Measurements from ENCODE around the gene CA5B. TPM values are rescaled to one million over a fixed set of nuclear protein-coding genes. Genes with fewer than 3 reads are reported as not detected.

Gene CA5B
- total and polyA plus RNA-seq, 4 donors: 3.0 to 46.4 (median 19.7) TPM

DNA sequence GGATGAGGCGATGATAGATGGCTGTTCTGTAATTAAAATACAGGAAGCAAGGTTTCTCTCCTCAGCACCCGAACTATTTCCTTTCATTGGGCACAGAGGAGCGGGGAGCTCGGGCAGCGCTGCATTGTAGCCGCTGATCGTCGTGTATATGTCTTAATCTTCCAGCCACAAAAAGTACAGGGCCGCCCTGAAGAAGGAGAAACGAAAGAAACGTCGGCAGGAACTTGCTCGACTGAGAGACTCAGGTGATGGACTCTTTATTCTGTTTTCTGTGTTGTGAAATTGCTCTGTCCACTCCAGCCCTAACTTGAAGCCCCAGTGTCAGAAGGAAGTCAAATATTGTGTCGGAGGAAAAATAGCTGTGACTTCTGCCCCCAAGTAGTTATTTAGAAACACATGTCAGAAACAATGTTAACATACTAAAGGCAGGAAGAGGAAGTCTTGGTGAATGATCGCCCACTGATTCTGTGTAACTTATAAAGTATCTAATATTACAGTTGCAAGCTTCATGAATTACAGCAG is 52.8 kb downstream of the CA5B start:
- H3K4me3 ChIP-seq (ENCODE audit: low read length in 2 of 2): peak overlapping the region; percentile 40 to 70
- ATAC-seq (ENCODE audit: low FRiP score): peak; percentile 50
- intact Hi-C loops (cut with DNase I): loop anchor here (5.0 kb wide), 3 partner anchors 61 to 114 kb away; partner anchors contain the start of gene AP1S2 (in 1 of the 2)
- no peaks in the 10 kb centered on the region for H3K4me1 ChIP-seq (ENCODE audit: control insufficient read depth in 1 of 2, insufficient read depth in 2 of 2, low read length in 2 of 2)
- no peak for DNase-seq
- no peaks in the 10 kb centered on the region for H3K9me3 ChIP-seq (ENCODE audit: control insufficient read depth, low read length)
- peak overlapping the region in 1 of 2 donors; percentile 49 for H3K27ac ChIP-seq (ENCODE audit: low read depth in 1 of 2, low read length in 2 of 2)
- 1% methylated on average over 15 of the region's 15 CpGs for WGBS, 2 donors
- no peaks in the 10 kb centered on the region for H3K36me3 ChIP-seq (ENCODE audit: control insufficient read depth in 1 of 2, insufficient read depth in 2 of 2, low read length in 1 of 2)
- H3K27me3 ChIP-seq (ENCODE audit: control insufficient read depth in 1 of 2, insufficient read depth in 2 of 2, low read length in 1 of 2): no peaks in the 10 kb centered on the region

DNA sequence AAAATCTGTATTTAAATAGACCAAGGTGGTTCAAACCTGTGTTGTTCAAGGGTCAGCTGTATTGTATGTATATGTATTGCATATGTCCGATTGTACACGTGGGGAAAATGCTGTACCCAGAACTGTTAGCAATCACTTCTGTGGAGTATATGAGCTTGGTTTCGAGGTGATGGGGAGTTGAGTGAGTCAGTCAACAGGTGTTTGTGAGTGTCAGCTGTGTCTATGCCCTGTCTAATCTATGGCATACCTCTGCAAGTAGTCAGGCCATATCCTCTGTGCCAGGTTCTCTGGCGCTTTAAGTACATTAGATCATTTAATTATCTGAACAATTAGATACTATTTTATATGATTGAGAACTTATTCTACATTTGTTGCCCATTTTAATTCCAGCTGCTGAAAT is 59.6 kb downstream of the CA5B start:
- no peaks in the 10 kb centered on the region for H3K4me1 ChIP-seq (ENCODE audit: control insufficient read depth in 1 of 2, insufficient read depth in 2 of 2, low read length in 2 of 2)
- no peak for ATAC-seq (ENCODE audit: low FRiP score)
- intact Hi-C loops (cut with DNase I): no loop called here
- WGBS, 2 donors: 89 to 96% methylated on average over 4 of the region's 4 CpGs
- H3K9me3 ChIP-seq (ENCODE audit: control insufficient read depth, low read length): no peaks in the 10 kb centered on the region
- no peak overlapping the region for H3K4me3 ChIP-seq (ENCODE audit: low read length in 2 of 2)
- no peaks in the 10 kb centered on the region for H3K36me3 ChIP-seq (ENCODE audit: control insufficient read depth in 1 of 2, insufficient read depth in 2 of 2, low read length in 1 of 2)
- no peak for DNase-seq
- no peaks in the 10 kb centered on the region for H3K27me3 ChIP-seq (ENCODE audit: control insufficient read depth in 1 of 2, insufficient read depth in 2 of 2, low read length in 1 of 2)
- H3K27ac ChIP-seq (ENCODE audit: low read depth in 1 of 2, low read length in 2 of 2): no peak overlapping the region

- no peak overlapping the region for H3K27ac ChIP-seq (ENCODE audit: low read depth in 1 of 2, low read length in 2 of 2)
- no peak for ATAC-seq (ENCODE audit: low FRiP score)
- no peaks in the 10 kb centered on the region for H3K27me3 ChIP-seq (ENCODE audit: control insufficient read depth in 1 of 2, insufficient read depth in 2 of 2, low read length in 1 of 2)
- H3K4me1 ChIP-seq (ENCODE audit: control insufficient read depth in 1 of 2, insufficient read depth in 2 of 2, low read length in 2 of 2): no peaks in the 10 kb centered on the region
- no peak overlapping the region for H3K4me3 ChIP-seq (ENCODE audit: low read length in 2 of 2)
- DNase-seq: no peak
- H3K9me3 ChIP-seq (ENCODE audit: control insufficient read depth, low read length): no peaks in the 10 kb centered on the region
- H3K36me3 ChIP-seq (ENCODE audit: control insufficient read depth in 1 of 2, insufficient read depth in 2 of 2, low read length in 1 of 2): no peaks in the 10 kb centered on the region
- intact Hi-C loops (cut with DNase I): no loop called here
Observed at GRCh38 chrX:15804563-15804962, 66.5 kb downstream of the CA5B start.

- no peak for ATAC-seq (ENCODE audit: low FRiP score)
- no peak for DNase-seq
- 98 to 99% methylated on average over 4 of the region's 4 CpGs for WGBS, 2 donors
- Histone ChIP-seq H3K4me3 (ENCODE audit: low read length in 2 of 2) (no peak overlapping the region), H3K27ac (ENCODE audit: low read depth in 1 of 2, low read length in 2 of 2) (no peak overlapping the region), H3K4me1 (ENCODE audit: control insufficient read depth in 1 of 2, insufficient read depth in 2 of 2, low read length in 2 of 2) (no peaks in the 10 kb centered on the region), H3K36me3 (ENCODE audit: control insufficient read depth in 1 of 2, insufficient read depth in 2 of 2, low read length in 1 of 2) (peaks cover 0 to 4% of the 10 kb centered on the region in 2 donors), H3K27me3 (ENCODE audit: control insufficient read depth in 1 of 2, insufficient read depth in 2 of 2, low read length in 1 of 2) (no peaks in the 10 kb centered on the region), H3K9me3 (ENCODE audit: control insufficient read depth, low read length) (no peaks in the 10 kb centered on the region)
- intact Hi-C loops (cut with DNase I): no loop called here
Observed at GRCh38 chrX:15808254-15808653, 70.2 kb downstream of the CA5B start.

DNA sequence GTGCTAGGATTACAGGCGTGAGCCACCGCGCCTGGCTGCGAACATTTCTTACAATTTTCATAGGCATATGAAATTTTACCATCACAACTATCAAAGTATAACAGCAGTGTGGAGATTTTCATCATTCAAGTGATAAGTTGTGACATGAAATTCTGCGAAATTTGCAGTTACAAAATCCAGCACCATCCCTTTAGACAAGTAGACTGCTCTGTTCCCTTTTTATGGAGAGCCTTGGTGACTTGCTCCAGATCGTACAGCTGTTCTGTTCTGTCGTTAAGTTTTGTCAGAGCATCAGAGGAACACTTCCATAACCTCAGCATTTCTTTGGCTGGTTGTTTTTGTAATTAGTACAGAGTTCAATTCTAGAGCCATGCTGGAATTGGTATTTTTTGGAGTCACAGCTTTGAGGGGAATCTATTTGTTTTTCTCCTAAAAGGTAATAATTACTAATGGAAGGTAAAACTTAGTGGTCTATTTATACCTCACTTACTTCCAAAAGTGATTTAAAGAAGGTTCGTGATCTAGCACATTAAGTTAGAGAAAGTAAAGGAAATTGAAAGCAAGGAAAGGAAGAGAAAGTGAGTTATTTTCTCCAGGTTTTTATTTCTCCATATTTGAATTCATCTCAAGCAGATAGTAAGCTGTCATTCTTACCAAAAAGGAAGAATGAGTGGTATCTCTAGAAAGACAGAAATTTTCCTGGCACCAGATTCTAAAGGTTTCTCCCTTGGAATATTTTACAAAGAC is 74.3 kb downstream of the CA5B start:
- WGBS, 2 donors: 92 to 96% methylated on average over 8 of the region's 8 CpGs
- no peak overlapping the region for H3K27ac ChIP-seq (ENCODE audit: low read depth in 1 of 2, low read length in 2 of 2)
- DNase-seq (no peak), ATAC-seq (ENCODE audit: low FRiP score) (no peak)
- intact Hi-C loops (cut with DNase I): no loop called here
- H3K4me3 ChIP-seq (ENCODE audit: low read length in 2 of 2): no peak overlapping the region
- H3K4me1 ChIP-seq (ENCODE audit: control insufficient read depth in 1 of 2, insufficient read depth in 2 of 2, low read length in 2 of 2): no peaks in the 10 kb centered on the region
- peaks cover 0 to 4% of the 10 kb centered on the region in 2 donors for H3K36me3 ChIP-seq (ENCODE audit: control insufficient read depth in 1 of 2, insufficient read depth in 2 of 2, low read length in 1 of 2)
- H3K27me3 ChIP-seq (ENCODE audit: control insufficient read depth in 1 of 2, insufficient read depth in 2 of 2, low read length in 1 of 2): no peaks in the 10 kb centered on the region
- no peaks in the 10 kb centered on the region for H3K9me3 ChIP-seq (ENCODE audit: control insufficient read depth, low read length)

DNA sequence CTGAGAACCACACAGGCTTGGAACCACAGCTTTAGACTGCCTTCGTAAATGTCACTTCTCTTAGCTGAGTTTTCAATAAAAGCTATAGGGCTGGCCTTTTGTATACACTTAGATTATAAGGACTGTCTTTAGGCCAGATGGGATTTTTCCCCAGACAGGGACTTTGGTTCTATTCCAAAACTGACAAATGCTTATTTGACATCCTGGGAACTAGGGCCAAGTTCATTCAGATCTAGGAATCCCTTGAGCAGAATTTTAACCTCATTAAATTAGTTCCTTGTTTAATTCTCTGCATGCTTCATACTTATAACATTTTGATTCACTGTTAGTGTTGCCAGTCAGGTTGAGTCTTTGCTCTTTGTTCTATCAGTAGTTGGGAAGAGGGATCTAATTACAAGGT is 75.3 kb downstream of the CA5B start:
- no peak overlapping the region for H3K27ac ChIP-seq (ENCODE audit: low read depth in 1 of 2, low read length in 2 of 2)
- WGBS, 2 donors: 93 to 96% methylated on average over 1 of the region's 1 CpG
- DNase-seq (no peak), ATAC-seq (ENCODE audit: low FRiP score) (no peak)
- H3K27me3 ChIP-seq (ENCODE audit: control insufficient read depth in 1 of 2, insufficient read depth in 2 of 2, low read length in 1 of 2): no peaks in the 10 kb centered on the region
- intact Hi-C loops (cut with DNase I): no loop called here
- H3K4me3 ChIP-seq (ENCODE audit: low read length in 2 of 2): no peak overlapping the region
- H3K4me1 ChIP-seq (ENCODE audit: control insufficient read depth in 1 of 2, insufficient read depth in 2 of 2, low read length in 2 of 2): no peaks in the 10 kb centered on the region
- no peaks in the 10 kb centered on the region for H3K9me3 ChIP-seq (ENCODE audit: control insufficient read depth, low read length)
- H3K36me3 ChIP-seq (ENCODE audit: control insufficient read depth in 1 of 2, insufficient read depth in 2 of 2, low read length in 1 of 2): peaks cover 0 to 4% of the 10 kb centered on the region in 2 donors

- intact Hi-C loops (cut with DNase I): no loop called here
- ATAC-seq (ENCODE audit: low FRiP score): no peak
Observed at GRCh38 chrX:15814771-15815365, 76.8 kb downstream of the CA5B start.

DNA sequence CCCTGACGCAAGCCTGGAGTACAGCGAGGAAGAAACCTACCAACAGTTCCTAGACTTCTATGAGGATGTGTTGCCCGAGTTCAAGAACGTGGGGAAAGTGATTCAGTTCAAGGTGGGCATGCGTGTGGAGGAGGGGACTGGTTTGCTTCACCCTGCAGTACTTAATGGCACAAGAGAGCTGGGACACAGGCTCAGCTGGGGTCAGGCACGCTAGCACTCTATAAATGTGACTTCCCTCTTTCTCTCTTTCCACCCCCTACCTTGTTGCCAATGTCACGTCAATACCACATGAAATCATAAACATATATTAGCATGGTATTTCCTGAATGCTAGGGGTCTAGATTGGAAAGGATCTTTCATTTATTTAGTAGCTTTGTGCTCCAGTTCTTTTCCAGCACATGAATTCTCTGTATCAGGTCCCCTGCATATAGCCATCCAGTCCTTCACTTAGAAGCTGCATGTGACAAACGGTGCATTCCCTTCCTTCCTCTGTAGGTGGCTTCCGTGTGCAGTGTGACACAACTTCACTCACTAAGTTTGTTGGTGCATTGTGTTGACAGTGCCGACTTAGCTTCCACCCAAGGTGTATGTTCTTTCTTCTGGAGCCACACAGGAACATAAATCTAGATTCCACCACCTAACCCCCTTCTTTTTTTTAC is 77.8 kb downstream of the CA5B start:
- H3K9me3 ChIP-seq (ENCODE audit: control insufficient read depth, low read length): no peaks in the 10 kb centered on the region
- DNase-seq (no peak), ATAC-seq (ENCODE audit: low FRiP score) (peak; percentile 63)
- 66 to 83% methylated on average over 10 of the region's 10 CpGs for WGBS, 2 donors
- H3K4me1 ChIP-seq (ENCODE audit: control insufficient read depth in 1 of 2, insufficient read depth in 2 of 2, low read length in 2 of 2): no peaks in the 10 kb centered on the region
- H3K4me3 ChIP-seq (ENCODE audit: low read length in 2 of 2): no peak overlapping the region
- no peaks in the 10 kb centered on the region for H3K36me3 ChIP-seq (ENCODE audit: control insufficient read depth in 1 of 2, insufficient read depth in 2 of 2, low read length in 1 of 2)
- no peaks in the 10 kb centered on the region for H3K27me3 ChIP-seq (ENCODE audit: control insufficient read depth in 1 of 2, insufficient read depth in 2 of 2, low read length in 1 of 2)
- intact Hi-C loops (cut with DNase I): no loop called here
- no peak overlapping the region for H3K27ac ChIP-seq (ENCODE audit: low read depth in 1 of 2, low read length in 2 of 2)

More at GRCh38 chrX:15814771-15815365, 76.8 kb downstream of the CA5B start:
- no peak for DNase-seq
- peaks cover 0 to 2% of the 10 kb centered on the region in 2 donors for H3K36me3 ChIP-seq (ENCODE audit: control insufficient read depth in 1 of 2, insufficient read depth in 2 of 2, low read length in 1 of 2)
- H3K9me3 ChIP-seq (ENCODE audit: control insufficient read depth, low read length): no peaks in the 10 kb centered on the region
- H3K4me3 ChIP-seq (ENCODE audit: low read length in 2 of 2): no peak overlapping the region
- no peak overlapping the region for H3K27ac ChIP-seq (ENCODE audit: low read depth in 1 of 2, low read length in 2 of 2)
- no peaks in the 10 kb centered on the region for H3K4me1 ChIP-seq (ENCODE audit: control insufficient read depth in 1 of 2, insufficient read depth in 2 of 2, low read length in 2 of 2)
- no peaks in the 10 kb centered on the region for H3K27me3 ChIP-seq (ENCODE audit: control insufficient read depth in 1 of 2, insufficient read depth in 2 of 2, low read length in 1 of 2)
- 81 to 88% methylated on average over 6 of the region's 6 CpGs for WGBS, 2 donors

Data from aorta (tissue), 5 donors.